ENCODE measurements around the gene BSCL2.
A peak's percentile ranks its signal among the peaks of the same experiment; 100 is the strongest.

BSCL2 gene

GRCh38 chr11:62726915-62727164, 19.6 kb upstream of the BSCL2 start:
- DNase-seq (ENCODE audit: low read depth), result no peak
- peak overlapping the region; percentile 71 for H3K4me3 ChIP-seq (replicated peaks; ENCODE audit: low read depth, low read length)
- no peak for TF ChIP-seq CTCF (IDR thresholded peaks at IDR 0.05; ENCODE audit: low read length, missing control alignments)

- H3K4me3 ChIP-seq (replicated peaks; ENCODE audit: low read depth, low read length), result peak overlapping the region; percentile 71
- DNase-seq (ENCODE audit: low read depth), result no peak
- TF ChIP-seq CTCF (IDR thresholded peaks at IDR 0.05; ENCODE audit: low read length, missing control alignments), result no peak
These were observed 19.1 kb upstream of the BSCL2 start for GRCh38 chr11:62726156-62726914.

GRCh38 chr11:62725646-62726045, 18.4 kb upstream of the BSCL2 start:
- peak overlapping the region; percentile 71 for H3K4me3 ChIP-seq (replicated peaks; ENCODE audit: low read depth, low read length)

GRCh38 chr11:62724171-62724570, 16.9 kb upstream of the BSCL2 start:
- no peak for TF ChIP-seq CTCF (IDR thresholded peaks at IDR 0.05; ENCODE audit: low read length, missing control alignments)
- DNase-seq (ENCODE audit: low read depth), result no peak
- peak overlapping the region; percentile 71 for H3K4me3 ChIP-seq (replicated peaks; ENCODE audit: low read depth, low read length)

More at GRCh38 chr11:62725646-62726045, 18.4 kb upstream of the BSCL2 start:
- DNase-seq (ENCODE audit: low read depth), result no peak
- TF ChIP-seq CTCF (IDR thresholded peaks at IDR 0.05; ENCODE audit: low read length, missing control alignments), result no peak

- peak; percentile 48 for DNase-seq (ENCODE audit: low read depth)
- H3K4me3 ChIP-seq (replicated peaks; ENCODE audit: low read depth, low read length), result no peak overlapping the region
- peak; percentile 12 for TF ChIP-seq CTCF (IDR thresholded peaks at IDR 0.05; ENCODE audit: low read length, missing control alignments)
These were observed 14.8 kb upstream of the BSCL2 start for GRCh38 chr11:62721994-62722393.

- no peak overlapping the region for H3K4me3 ChIP-seq (replicated peaks; ENCODE audit: low read depth, low read length)
- no peak for DNase-seq (ENCODE audit: low read depth)
- no peak for TF ChIP-seq CTCF (IDR thresholded peaks at IDR 0.05; ENCODE audit: low read length, missing control alignments)
These were observed 12.2 kb upstream of the BSCL2 start for GRCh38 chr11:62719302-62719978.

GRCh38 chr11:62716816-62717215, 9.6 kb upstream of the BSCL2 start:
- TF ChIP-seq CTCF (IDR thresholded peaks at IDR 0.05; ENCODE audit: low read length, missing control alignments), result no peak
- no peak for DNase-seq (ENCODE audit: low read depth)
- H3K4me3 ChIP-seq (replicated peaks; ENCODE audit: low read depth, low read length), result no peak overlapping the region

Data from fibroblast of pulmonary artery (primary cell).